Measurements from ENCODE around the gene FGD6.
A peak's percentile ranks its signal among the peaks of the same experiment; 100 is the strongest.

DNA sequence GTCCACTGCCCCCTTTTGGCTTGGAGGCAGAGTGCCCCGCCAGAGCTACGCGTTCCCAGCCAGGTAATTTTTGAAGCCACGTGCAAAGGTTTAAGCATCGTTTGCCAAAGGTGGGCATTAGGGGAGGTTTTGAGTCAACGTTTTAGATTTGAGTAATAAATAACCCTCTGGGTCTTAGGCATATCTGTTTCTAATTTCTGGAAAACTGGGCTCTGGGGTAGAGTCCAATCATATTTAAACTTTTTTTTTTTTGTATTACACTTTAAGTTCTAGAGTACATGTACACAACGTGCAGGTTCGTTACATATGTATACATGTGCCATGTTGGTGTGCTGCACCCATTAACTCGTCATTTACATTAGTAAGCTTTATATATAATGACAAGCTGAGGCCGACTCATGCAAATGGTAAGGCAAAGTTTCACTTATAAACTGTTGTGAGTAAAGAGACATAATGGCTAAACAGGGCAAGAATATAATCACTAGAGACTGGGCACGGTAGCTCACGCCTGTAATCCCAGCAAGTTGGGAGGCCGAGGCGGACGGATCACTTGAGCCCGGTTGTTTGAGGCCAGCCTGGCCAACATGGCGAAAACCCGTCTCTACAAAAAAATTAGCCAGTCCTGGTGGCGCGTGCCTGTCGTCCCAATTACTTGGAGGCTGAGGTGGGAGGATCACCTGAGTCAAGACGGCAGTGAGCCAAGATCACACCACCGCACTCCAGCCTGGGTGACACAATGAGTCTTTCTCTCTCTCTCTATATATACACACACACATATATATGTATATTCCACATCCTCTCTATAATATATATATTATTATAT, 143.4 kb downstream of the FGD6 start:
- TF ChIP-seq, protein P1, sequence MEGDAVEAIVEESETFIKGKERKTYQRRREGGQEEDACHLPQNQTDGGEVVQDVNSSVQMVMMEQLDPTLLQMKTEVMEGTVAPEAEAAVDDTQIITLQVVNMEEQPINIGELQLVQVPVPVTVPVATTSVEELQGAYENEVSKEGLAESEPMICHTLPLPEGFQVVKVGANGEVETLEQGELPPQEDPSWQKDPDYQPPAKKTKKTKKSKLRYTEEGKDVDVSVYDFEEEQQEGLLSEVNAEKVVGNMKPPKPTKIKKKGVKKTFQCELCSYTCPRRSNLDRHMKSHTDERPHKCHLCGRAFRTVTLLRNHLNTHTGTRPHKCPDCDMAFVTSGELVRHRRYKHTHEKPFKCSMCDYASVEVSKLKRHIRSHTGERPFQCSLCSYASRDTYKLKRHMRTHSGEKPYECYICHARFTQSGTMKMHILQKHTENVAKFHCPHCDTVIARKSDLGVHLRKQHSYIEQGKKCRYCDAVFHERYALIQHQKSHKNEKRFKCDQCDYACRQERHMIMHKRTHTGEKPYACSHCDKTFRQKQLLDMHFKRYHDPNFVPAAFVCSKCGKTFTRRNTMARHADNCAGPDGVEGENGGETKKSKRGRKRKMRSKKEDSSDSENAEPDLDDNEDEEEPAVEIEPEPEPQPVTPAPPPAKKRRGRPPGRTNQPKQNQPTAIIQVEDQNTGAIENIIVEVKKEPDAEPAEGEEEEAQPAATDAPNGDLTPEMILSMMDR (IDR thresholded peaks at IDR 0.05), result peak in 5 of 6 experiments; percentile 69 to 83 (median 74)
- TF ChIP-seq POLR2A (IDR thresholded peaks at IDR 0.05), result no peak
